ENCODE measurements around the gene TENM3. TPM values are rescaled to one million over a fixed set of nuclear protein-coding genes. Genes with fewer than 3 reads are reported as not detected.

TENM3 gene
- total and polyA plus RNA-seq, 2 donors (not counting 3 experiments of a cell fraction or from before 2014, with no cell fraction given): 3.2 to 6.2 TPM

DNA sequence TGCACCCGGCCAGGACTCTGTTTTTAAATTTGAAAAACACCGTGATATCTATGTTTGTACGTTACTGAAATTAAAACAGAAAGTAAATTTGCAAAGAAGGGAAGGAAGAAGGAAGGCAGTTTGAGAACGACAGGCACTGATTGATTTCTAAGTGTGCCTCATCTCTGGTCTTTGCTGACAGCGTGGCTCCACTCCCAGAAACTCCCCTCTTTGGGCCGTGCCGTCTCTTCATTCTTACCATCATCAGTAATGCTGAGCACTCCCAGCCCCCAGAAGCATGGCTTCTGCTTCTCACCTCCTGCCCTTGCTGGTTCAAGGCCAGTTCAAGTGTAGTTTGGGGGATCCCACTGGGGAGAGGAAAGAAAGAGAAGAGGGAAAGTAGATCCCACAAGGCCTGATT lies 85.3 kb downstream of the TENM3 start:
- no peaks in the 10 kb centered on the region for H3K79me2 ChIP-seq (ENCODE audit: control insufficient read depth, insufficient read depth, low read length)

More for the DNA sequence above, 85.3 kb downstream of the TENM3 start:
- no peaks in the 10 kb centered on the region for H3K9me1 ChIP-seq (replicated peaks; ENCODE audit: control insufficient read depth, extremely low read depth, insufficient read depth, low read length)
- ChIA-PET POLR2A (no interaction called here), CTCF (no interaction called here)
- H3K27me3 ChIP-seq (ENCODE audit: control insufficient read depth in 2 of 2, insufficient read depth in 2 of 2, low read length in 2 of 2): no peaks in the 10 kb centered on the region
- intact Hi-C loops (cut with micrococcal nuclease) (no loop called here), dilution Hi-C loops (cut with MboI; ENCODE audit: extremely low pct_ligation_motif_present, low sequenced_read_pairs) (no loop called here)
- H4K20me1 ChIP-seq (replicated peaks; ENCODE audit: control insufficient read depth, extremely low read depth, insufficient read depth, low read length): no peaks in the 10 kb centered on the region
- no peak overlapping the region for H3K9ac ChIP-seq (replicated peaks; ENCODE audit: extremely low read depth, insufficient read depth, low read length)
- H3K36me3 ChIP-seq (ENCODE audit: control insufficient read depth in 2 of 2, extremely low read depth in 1 of 2, insufficient read depth in 2 of 2, low read length in 2 of 2): no peaks in the 10 kb centered on the region
- TF ChIP-seq FOS (IDR thresholded peaks at IDR 0.05; ENCODE audit: borderline replicate concordance, insufficient read depth, low read length) (no peak), GATA2 (IDR thresholded peaks at IDR 0.05; ENCODE audit: insufficient read depth, insufficient read length, low read depth, low read length) (no peak), POLR2A (IDR thresholded peaks at IDR 0.05; ENCODE audit: low read depth, low read length) (no peak), CTCF (IDR thresholded peaks at IDR 0.05; ENCODE audit: extremely low read depth in 1 of 2, insufficient read depth in 1 of 2, low read depth in 1 of 2, low read length in 2 of 2) (no peak), EZH2 (IDR thresholded peaks at IDR 0.05; ENCODE audit: borderline replicate concordance, low read depth, low read length, severe bottlenecking) (no peak), MYC (IDR thresholded peaks at IDR 0.05; ENCODE audit: low read depth, low read length) (no peak), POLR2AphosphoS5 (IDR thresholded peaks at IDR 0.05; ENCODE audit: insufficient read depth, low read depth, low read length) (no peak), JUN (IDR thresholded peaks at IDR 0.05; ENCODE audit: borderline replicate concordance, insufficient read depth, insufficient read length, low read depth) (no peak)
- TF ChIP-seq, protein P1, sequence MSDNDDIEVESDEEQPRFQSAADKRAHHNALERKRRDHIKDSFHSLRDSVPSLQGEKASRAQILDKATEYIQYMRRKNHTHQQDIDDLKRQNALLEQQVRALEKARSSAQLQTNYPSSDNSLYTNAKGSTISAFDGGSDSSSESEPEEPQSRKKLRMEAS (IDR thresholded peaks at IDR 0.05; ENCODE audit: insufficient read depth, insufficient read length): no peak
- H2AFZ ChIP-seq (ENCODE audit: low read depth, low read length): no peak overlapping the region
- no peak overlapping the region for H3K4me2 ChIP-seq (ENCODE audit: insufficient read depth, low read length)
- H3K4me1 ChIP-seq (ENCODE audit: control insufficient read depth, extremely low read depth, insufficient read depth, low read length): no peaks in the 10 kb centered on the region
- no peak overlapping the region for H3K4me3 ChIP-seq (replicated peaks in 1 of 3; ENCODE audit: insufficient read depth in 1 of 3, low read depth in 1 of 3, low read length in 3 of 3)
- no TSS peak for BruUV-seq (replicated peaks)
- no peak for DNase-seq (ENCODE audit: low read depth, low spot score)
- H3K27ac ChIP-seq (ENCODE audit: insufficient read depth, low read depth, low read length): no peak overlapping the region
- no peak for FAIRE-seq
- no peaks in the 10 kb centered on the region for H3K9me3 ChIP-seq (replicated peaks; ENCODE audit: control insufficient read depth, insufficient read depth, low read length)
